WERI-Rb-1 (cell line): ENCODE measurements around the gene TATDN2.

ENCODE experiments used
- DNase-seq: peaks from one replicate; pipeline ENCODE4 v3.0.0-alpha.2; 2020
- H3K27ac ChIP-seq: fragments of 250-450 bp; sonication (Bioruptor Pico); 2 replicates; pipeline ENCODE4 v1.5.1; 2020; ENCODE audit warnings: mild to moderate bottlenecking, moderate library complexity
- H3K27me3 ChIP-seq: fragments of 250-450 bp; sonication (Bioruptor Pico); 2 replicates; pipeline ENCODE4 v1.5.1; 2021; ENCODE audit warnings: mild to moderate bottlenecking, low read depth, moderate library complexity; ENCODE audit not compliant: insufficient read depth, severe bottlenecking
- H3K36me3 ChIP-seq: fragments of 250-450 bp; sonication (Bioruptor Pico); 2 replicates; pipeline ENCODE4 v1.5.1; 2020; ENCODE audit warnings: mild to moderate bottlenecking, moderate library complexity
- H3K4me3 ChIP-seq: 2 replicates; pipeline ENCODE4 v1.5.1; 2011; ENCODE audit warnings: low read depth, mild to moderate bottlenecking, control low read depth, low read length
- H3K9me3 ChIP-seq: fragments of 250-450 bp; sonication (Bioruptor Pico); 2 replicates; pipeline ENCODE4 v1.5.1; 2021; ENCODE audit warnings: mild to moderate bottlenecking, moderate library complexity; ENCODE audit not compliant: severe bottlenecking
- CTCF ChIP-seq: IDR thresholded peaks from 2 replicates; pipeline ENCODE4 v1.5.1; 2011; ENCODE audit warnings: low read depth, mild to moderate bottlenecking, control low read depth, inconsistent platforms, low read length

TATDN2 gene

GRCh38 chr3:10248184-10248983 lies at the start of gene TATDN2:
TATDN2 (plus strand) TSS chr3:10248459; CDS start chr3:10249201, 742 bp downstream.
- no peak for TF ChIP-seq CTCF
- Histone ChIP-seq H3K4me3 (peak within 1 kb of the TSS; percentile 97), H3K27me3 (no peaks in the 10 kb centered on the region), H3K36me3 (peaks cover 32% of the 10 kb centered on the region), H3K9me3 (peaks cover 7% of the 10 kb centered on the region), H3K27ac (peak within 1 kb of the TSS; percentile 78)
- peak; percentile 94 for DNase-seq

GRCh38 chr3:10198761-10199649 lies 49.3 kb upstream of the TATDN2 start:
- no peak for DNase-seq
- Histone ChIP-seq H3K36me3 (no peaks in the 10 kb centered on the region), H3K4me3 (no peak overlapping the region), H3K9me3 (no peaks in the 10 kb centered on the region), H3K27ac (no peak overlapping the region), H3K27me3 (no peaks in the 10 kb centered on the region)
- no peak for TF ChIP-seq CTCF

- Histone ChIP-seq H3K9me3 (no peaks in the 10 kb centered on the region), H3K36me3 (no peaks in the 10 kb centered on the region), H3K27ac (no peak overlapping the region), H3K4me3 (no peak overlapping the region), H3K27me3 (no peaks in the 10 kb centered on the region)
- no peak for DNase-seq
- no peak for TF ChIP-seq CTCF
These were observed 43.3 kb upstream of the TATDN2 start for GRCh38 chr3:10204921-10205320.

- H3K36me3 ChIP-seq, result no peaks in the 10 kb centered on the region
- no peak overlapping the region for H3K27ac ChIP-seq
- H3K9me3 ChIP-seq, result no peaks in the 10 kb centered on the region
- DNase-seq, result no peak
- H3K27me3 ChIP-seq, result no peaks in the 10 kb centered on the region
- no peak for TF ChIP-seq CTCF
- no peak overlapping the region for H3K4me3 ChIP-seq
These were observed 42.7 kb upstream of the TATDN2 start for GRCh38 chr3:10205451-10206165.

- DNase-seq, result no peak
- Histone ChIP-seq H3K9me3 (no peaks in the 10 kb centered on the region), H3K27me3 (no peaks in the 10 kb centered on the region), H3K27ac (no peak overlapping the region), H3K4me3 (no peak overlapping the region), H3K36me3 (no peaks in the 10 kb centered on the region)
- TF ChIP-seq CTCF, result no peak
These were observed 42.1 kb upstream of the TATDN2 start for GRCh38 chr3:10206166-10206511.
